K562 (cell line): ENCODE data around the gene DNAJB13. TPM values are rescaled to one million over a fixed set of nuclear protein-coding genes. Genes with fewer than 3 reads are reported as not detected.

Source experiments
- CBX5 ChIP-seq: IDR thresholded peaks from 2 replicates; pipeline ENCODE4 v1.6.1; 2014; ENCODE audit warnings: low read depth, borderline replicate concordance
- CEBPB ChIP-seq: fragments of 450-650 bp; IDR thresholded peaks from 2 replicates; pipeline ENCODE4 v1.6.1; 2016; ENCODE audit warnings: missing genetic modification characterization, missing compliant biosample characterization
- CREB1 ChIP-seq, 2 experiments: sonication (generic) in 1 of 2; formaldehyde crosslinking in 1 of 2; IDR thresholded peaks; 2 replicates each; pipeline versions ENCODE4 v1.6.1 to v1.8.0; 2012 to 2022; ENCODE audit warnings: inconsistent platforms in 1 of 2, mild to moderate bottlenecking in 1 of 2, missing genetic modification reagents in 1 of 2, moderate library complexity in 1 of 2
- MBD2 ChIP-seq: sonication (generic); IDR thresholded peaks from 2 replicates; pipeline ENCODE4 v1.6.1; 2016; ENCODE audit warnings: low read depth, borderline replicate concordance
- MIER1 ChIP-seq: fragments of 450-650 bp; IDR thresholded peaks from 2 replicates; pipeline ENCODE4 v1.6.1; 2016; ENCODE audit warnings: antibody characterized with exemption, mild to moderate bottlenecking, low read depth
- RBM14 ChIP-seq: fragments of 200-400 bp; formaldehyde crosslinking; IDR thresholded peaks from 2 replicates; pipeline ENCODE4 v1.6.1; 2018; ENCODE audit warnings: low read depth, mild to moderate bottlenecking, low read length, moderate library complexity, borderline replicate concordance; ENCODE audit not compliant: insufficient read depth
- RNF219 ChIP-seq: fragments of 250-450 bp; sonication (Bioruptor Pico); IDR thresholded peaks from 2 replicates; pipeline ENCODE4 v1.5.0; 2022; ENCODE audit warnings: mild to moderate bottlenecking
- SRSF9 ChIP-seq: fragments of 200-400 bp; formaldehyde crosslinking; IDR thresholded peaks from 2 replicates; pipeline ENCODE4 v1.6.1; 2017; ENCODE audit warnings: low read depth, low read length, borderline replicate concordance
- TSC22D4 ChIP-seq: fragments of 450-650 bp; IDR thresholded peaks from 2 replicates; pipeline ENCODE4 v1.6.1; 2016; ENCODE audit warnings: missing genetic modification characterization, missing biosample characterization, control low read depth
- ZNF24 ChIP-seq: fragments of 450-650 bp; IDR thresholded peaks from 2 replicates; pipeline ENCODE4 v1.6.1; 2016
- ZNF76 ChIP-seq: fragments of 250-450 bp; sonication (Bioruptor Pico); IDR thresholded peaks from 2 replicates; pipeline ENCODE4 v1.4.0; 2020; ENCODE audit warnings: mild to moderate bottlenecking, moderate library complexity, borderline replicate concordance
- polyA plus RNA-seq, 8 experiments: library from polyadenylated mRNA; depleted of rRNA in 4 of 8; stranded (reverse) in 5 of 8; unstranded in 3 of 8; fragments of >200 nt; fragmentation: Nextera tagmentation in 2 of 8; fragmentation: Illumina TruSeq in 1 of 8; extraction: Ambion mirVana in 2 of 8; extraction: Trizol in 1 of 8; gene quantifications; 2 replicates each; pipeline versions ENCODE4 v1.2.1 to v1.2.3, GENCODE V29; 2011 to 2014; ENCODE audit warnings: inconsistent platforms in 1 of 8, missing spikeins in 1 of 8
- total RNA-seq, 7 experiments: library from RNA; depleted of rRNA in 6 of 7; stranded (reverse); fragments of >200 nt in 6 of 7; fragmentation: Illumina TruSeq in 2 of 7; extraction: Trizol in 2 of 7; gene quantifications; 2 replicates each; pipeline versions ENCODE4 v1.2.1 to v1.2.3, GENCODE V29; 2011 to 2021; ENCODE audit warnings: low replicate concordance in 1 of 7
- TF ChIP-seq, protein P1 (sequence below): fragments of 250-450 bp; sonication (Bioruptor Pico); IDR thresholded peaks from 2 replicates; pipeline ENCODE4 v1.4.0; 2020; ENCODE audit warnings: mild to moderate bottlenecking, moderate library complexity

The DNAJB13 gene
- total and polyA plus RNA-seq, 9 of the 15 experiments (the other 6 are each of a cell fraction or from before 2014, with no cell fraction given) = 0.14 TPM; not detected in 8

GRCh38 chr11:73972620-73973449, 22.0 kb downstream of the DNAJB13 start (continued):
- TF ChIP-seq CREB1 (IDR thresholded peaks at IDR 0.05) (no peak), CREB1 (CRISPR knock-in tag; IDR thresholded peaks at IDR 0.05) (no peak), ZNF24 (no peak), RNF219 (no peak), MIER1 (no peak), CEBPB (tag) (no peak), ZNF76 (CRISPR knock-in tag) (no peak), RBM14 (no peak), MBD2 (no peak), TSC22D4 (tag) (no peak), SRSF9 (no peak), CBX5 (no peak)
- TF ChIP-seq, protein P1, sequence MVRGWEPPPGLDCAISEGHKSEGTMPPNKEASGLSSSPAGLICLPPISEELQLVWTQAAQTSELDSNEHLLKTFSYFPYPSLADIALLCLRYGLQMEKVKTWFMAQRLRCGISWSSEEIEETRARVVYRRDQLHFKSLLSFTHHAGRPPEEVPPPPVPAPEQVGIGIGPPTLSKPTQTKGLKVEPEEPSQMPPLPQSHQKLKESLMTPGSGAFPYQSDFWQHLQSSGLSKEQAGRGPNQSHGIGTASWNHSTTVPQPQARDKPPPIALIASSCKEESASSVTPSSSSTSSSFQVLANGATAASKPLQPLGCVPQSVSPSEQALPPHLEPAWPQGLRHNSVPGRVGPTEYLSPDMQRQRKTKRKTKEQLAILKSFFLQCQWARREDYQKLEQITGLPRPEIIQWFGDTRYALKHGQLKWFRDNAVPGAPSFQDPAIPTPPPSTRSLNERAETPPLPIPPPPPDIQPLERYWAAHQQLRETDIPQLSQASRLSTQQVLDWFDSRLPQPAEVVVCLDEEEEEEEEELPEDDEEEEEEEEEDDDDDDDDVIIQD = no peak
